Lower leg skin (tissue), 3 donors: ENCODE data around the gene PYGO2.

Source experiments
- CTCF ChIP-seq, 3 donors: fragments of 450-650 bp; IDR thresholded peaks; one replicate each; pipeline ENCODE4 v1.5.1; 2016; ENCODE audit warnings: antibody characterized with exemption in 3 of 3, mild to moderate bottlenecking in 3 of 3, moderate library complexity in 2 of 3
- POLR2A ChIP-seq, 2 donors: fragments of 450-650 bp; IDR thresholded peaks; one replicate each; pipeline ENCODE4 v1.6.1; 2016 to 2017; ENCODE audit warnings: antibody characterized with exemption in 2 of 2, mild to moderate bottlenecking in 1 of 2, moderate library complexity in 1 of 2

- TF ChIP-seq POLR2A (IDR thresholded peaks at IDR 0.05): no peak
- no peak for TF ChIP-seq CTCF (IDR thresholded peaks at IDR 0.05)
Measured at GRCh38 chr1:154943649-154944400, 17.8 kb downstream of the PYGO2 start.
